HG02588 (cell line): Measurements from ENCODE around the gene ASGR2.
"Not testable (repeated sequence)": the region's sequence is repeated elsewhere in the genome, so short reads cannot be mapped to it uniquely, and the experiment has no call there.

Source experiments
- ATAC-seq: cut with Tn5 transposase; IDR thresholded peaks from one replicate; pipeline ENCODE4 v1.9.1; 2021; ENCODE audit warnings: mild to moderate bottlenecking, moderate library complexity; ENCODE audit not compliant: unreplicated experiment

Gene ASGR2

DNA sequence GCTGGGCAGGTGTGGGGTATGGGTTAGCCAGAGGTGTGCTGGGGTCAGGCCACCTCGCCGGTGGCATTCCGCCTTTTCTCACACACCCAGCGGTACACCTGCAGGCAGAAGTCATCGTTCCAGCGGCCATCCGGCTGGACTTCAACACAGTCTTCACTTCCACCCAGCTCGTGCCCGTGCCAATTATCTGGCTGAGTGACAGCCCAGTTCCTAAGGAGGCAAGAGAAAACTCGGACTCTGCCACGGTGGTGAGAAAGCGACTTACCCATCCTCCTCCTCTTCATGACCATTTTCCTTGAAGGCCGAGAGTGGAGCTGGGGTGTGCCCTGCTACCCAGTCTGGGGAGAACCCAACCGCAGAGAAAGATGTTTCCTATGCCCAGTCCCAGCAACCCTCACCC, 13.1 kb downstream of the ASGR2 start:
- ATAC-seq: no peak

DNA sequence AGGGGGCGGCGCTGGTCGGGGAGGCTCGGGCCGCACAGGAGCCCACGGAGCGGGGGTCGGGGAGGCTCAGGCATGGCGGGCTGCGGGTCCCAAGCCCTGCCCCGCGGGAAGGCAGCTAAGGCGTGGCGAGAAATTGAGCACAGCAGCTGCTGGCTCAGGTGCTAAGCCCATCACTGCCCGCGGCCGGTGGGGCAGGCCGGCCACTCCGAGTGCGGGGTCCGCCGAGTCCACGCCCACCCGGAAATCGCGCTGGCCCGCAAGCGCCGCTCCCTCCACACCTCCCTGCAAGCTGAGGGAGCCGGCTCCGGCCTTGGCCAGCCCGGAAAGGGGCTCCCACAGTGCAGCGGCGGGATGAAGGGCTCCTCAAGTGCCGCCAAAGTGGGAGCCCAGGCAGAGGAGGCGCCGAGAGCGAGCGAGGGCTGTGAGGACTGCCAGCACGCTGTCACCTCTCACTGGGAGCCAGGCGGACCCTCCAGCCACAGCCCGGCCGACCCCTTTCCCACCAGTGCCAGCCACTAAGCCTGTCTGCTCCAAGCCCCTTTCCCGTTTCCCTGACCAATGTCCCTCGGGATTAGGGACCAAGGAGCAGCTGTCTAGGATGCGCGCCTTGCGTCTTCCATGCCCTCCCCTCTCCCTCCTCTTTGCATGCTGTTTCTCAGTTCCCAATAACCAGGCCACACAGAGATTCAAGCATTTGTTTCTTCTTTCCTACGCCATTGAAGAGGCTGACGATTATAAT, 13.8 kb downstream of the ASGR2 start:
- not testable (repeated sequence) for ATAC-seq

DNA sequence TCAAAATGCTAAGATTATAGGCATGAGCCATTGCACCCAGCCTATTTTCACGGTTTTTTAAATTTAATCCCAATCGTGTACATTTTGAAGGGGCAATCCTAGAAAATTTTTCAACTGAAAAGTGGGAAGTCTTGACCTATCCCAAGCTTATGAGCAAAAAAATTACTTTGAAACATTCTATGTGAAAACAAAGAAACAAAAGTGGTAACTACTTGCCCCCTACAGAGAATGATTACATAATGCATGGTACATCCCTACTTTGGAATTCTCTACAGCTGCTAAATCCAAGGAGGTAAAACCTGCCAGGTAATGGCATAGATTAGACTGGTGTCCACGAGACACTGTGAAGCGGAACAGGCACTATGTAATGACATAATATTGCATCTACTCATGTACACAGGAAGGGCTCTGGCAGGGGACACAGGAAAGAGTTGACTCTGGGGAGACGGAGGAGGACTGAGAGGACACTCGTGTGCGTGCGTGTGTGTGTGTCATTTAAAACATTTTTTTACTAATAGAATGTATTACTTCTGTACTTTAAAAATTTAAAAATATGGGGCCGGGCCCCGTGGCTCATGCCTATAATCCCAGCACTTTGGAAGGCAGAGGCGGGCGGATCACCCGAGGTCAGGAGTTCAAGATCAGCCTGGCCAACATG, 15.7 kb downstream of the ASGR2 start:
- ATAC-seq: no peak

DNA sequence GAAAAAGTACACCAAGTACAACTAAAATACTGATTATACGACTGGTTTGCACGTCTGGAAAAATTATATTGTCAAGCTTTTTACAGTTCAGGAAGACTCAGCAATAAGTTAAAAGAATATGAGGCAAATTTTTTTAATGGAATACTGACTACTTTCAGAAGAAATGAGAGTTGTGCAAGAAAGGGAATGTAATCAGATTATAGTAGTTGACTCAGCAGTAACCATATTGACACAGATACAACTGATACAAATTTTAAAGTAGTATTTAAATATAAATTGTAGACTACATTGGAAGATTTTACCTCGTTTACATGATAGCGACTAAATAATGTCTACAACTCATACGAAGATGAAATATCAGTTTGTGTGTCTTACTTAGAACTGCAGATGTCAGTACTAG, 16.7 kb downstream of the ASGR2 start:
- no peak for ATAC-seq

DNA sequence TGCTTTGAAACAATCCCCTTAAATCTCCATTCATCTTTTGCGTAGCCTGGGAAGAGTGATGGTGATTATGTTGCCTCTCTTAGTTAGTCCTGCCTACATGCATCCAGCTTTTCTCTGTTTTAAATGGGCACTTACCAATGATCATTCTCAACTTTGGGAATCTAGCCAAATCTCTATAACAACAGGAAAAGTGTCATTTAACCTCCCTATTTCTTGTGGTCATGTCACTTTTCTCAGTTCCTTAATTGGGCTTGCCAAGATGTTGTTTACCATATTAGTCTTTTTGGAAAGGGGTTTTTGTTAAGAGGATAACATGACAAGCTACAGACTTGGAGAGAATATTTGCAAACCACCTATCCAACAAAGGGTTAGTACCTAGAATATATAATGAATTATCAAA, 19.0 kb downstream of the ASGR2 start:
- ATAC-seq: no peak

DNA sequence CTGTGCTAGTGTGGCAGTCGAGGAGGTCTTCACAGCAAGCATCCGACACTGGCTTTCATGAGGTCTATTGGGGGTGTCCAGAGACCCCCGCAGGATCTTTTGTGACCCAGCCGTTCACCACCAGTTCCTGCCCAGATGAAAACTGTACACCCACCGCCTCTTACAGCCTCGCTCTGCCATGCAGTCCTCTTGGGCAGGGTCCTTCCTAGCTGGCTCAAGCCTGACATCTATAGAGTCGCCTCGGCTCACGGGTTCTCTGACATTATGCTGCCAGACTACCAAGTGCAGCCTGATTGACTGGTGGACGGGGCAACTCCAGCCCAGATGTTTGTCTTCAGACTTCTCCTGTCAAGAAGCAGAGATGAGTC, 20.0 kb downstream of the ASGR2 start:
- no peak for ATAC-seq

DNA sequence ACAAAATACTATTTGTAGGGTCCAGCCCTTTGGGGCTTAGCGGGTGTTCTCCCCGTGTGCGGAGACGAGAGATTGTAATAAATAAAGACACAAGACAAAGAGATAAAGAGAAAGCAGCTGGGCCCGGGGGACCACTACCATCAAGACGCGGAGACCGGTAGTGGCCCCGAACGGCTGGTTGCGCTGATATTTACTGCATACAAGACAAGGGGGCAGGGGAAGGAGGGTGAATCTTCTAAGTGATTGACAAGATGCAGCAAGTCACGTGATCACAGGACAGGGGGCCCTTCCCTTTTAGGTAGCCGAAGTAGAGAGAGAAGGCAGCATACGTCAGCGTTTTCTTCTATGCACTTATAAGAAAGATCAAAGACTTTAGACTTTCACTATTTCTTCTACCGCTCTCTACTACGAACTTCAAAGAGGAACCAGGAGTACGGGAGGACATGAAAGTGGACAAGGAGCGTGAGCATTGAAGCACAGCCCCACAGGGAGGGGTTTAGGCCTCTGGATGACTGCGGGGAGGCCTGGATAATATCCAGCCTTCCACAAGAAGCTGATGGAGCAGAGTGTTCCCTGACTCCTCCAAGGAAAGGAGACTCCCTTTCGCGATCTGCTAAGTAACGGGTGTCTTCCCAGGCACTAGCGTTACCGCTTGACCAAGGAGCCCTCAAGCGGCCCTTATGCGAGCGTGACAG, 23.2 kb downstream of the ASGR2 start:
- ATAC-seq: not testable (repeated sequence)

DNA sequence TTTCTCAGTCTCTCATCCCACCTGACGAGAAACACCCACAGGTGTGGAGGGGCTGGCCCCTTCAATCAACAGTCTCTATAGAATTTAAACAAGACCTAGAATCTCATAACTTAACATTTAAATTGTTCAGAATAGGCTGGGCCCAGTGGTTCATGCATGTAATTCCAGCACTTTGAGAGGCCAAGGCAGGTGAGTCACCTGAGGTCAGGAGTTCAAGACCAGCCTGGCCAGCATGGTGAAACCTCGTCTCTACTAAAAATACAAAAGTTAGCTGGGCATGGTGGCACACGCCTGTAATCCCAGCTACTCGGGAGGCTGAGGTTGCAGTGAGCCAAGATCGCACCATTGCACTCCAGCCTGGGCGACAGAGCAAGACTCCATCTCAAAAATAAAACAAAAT, 25.1 kb downstream of the ASGR2 start:
- not testable (repeated sequence) for ATAC-seq

DNA sequence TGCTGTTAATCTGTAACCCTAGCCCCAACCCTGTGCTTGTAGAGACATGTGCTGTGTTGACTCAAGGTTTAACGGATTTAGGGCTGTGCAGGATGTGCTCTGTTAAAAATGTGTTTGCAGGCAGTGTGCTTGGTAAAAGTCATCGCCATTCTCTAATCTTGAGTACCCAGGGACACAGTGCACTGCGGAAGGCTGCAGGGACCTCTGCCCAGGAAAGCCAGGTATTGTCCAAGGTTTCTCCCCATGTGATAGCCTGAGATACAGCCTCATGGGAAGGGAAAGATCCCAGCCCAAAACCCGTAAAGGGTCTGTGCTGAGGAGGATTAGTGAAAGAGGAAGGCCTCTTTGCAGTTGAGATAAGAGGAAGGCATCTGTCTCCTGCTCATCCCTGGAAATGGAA, 26.2 kb downstream of the ASGR2 start:
- ATAC-seq: not testable (repeated sequence)

DNA sequence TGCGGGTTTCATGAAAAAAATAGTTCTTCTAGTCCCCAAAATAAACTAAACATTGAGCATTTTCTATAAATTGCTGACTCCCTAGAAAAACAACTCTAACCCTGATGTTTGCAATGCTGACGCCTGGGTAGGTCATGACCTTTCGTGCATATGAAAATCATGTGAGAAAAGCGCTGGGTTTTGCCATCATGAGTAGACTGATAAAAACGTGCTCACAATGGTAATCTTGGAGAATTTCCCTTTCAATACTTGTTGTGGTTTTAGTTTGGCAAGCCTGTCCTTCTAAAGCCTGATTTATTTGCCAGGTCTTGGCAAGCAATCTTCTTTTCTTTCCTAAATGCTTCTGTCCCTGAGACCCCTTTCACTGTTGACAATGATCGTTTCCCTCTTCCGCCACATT, 30.5 kb downstream of the ASGR2 start:
- no peak for ATAC-seq

DNA sequence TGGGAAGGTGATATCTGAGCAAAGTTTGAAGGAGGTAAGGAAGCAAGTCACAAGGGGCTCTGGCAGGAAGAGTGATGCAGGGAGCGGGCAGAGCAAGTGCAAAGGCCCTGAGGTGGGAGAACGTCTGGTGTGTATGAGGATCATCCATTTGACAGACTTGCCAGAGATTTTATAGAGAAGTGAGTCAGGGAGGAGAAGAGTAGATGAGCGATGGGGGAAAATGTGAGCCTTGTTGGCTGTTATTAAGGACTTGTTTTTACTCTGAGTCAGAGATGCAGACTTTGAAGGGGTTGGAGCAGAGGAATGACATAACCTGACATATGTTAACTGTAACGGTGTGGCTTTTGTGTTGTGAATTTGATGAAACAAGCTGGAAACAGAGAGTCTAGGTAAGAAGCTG, 31.0 kb downstream of the ASGR2 start:
- no peak for ATAC-seq

DNA sequence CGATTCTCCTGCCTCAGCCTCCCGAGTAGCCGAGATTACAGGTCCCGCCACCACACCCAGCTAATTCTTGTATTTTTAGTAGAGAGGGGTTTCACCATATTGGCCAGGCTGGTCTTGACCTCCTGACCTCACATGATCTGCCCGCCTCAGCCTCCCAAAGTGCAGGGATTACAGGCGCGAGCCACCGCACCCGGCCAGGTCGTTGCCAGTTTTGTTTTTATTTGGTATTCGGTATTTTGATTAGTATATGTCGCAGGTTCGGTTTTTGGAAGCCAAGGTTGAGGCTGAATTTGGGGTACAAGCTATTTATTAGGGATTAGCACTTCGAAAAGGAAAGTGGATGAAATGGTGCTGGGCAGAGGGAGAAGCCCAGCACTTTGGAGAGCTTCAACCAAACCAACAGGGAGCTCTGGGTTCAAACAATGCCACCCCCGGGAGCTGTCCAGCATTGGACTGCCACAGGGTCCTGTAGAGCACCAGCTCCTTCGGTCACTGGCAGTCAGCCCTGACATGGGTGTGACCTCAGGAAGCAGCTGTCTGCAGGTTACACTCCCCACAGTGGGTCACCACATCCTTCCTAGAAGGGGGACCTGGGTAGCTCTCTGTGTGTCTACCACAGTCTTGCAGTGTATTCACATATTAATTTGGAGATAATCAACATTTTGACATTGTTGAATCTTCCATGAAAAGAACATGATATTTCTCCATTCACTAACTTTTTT, 33.1 kb downstream of the ASGR2 start:
- no peak for ATAC-seq

DNA sequence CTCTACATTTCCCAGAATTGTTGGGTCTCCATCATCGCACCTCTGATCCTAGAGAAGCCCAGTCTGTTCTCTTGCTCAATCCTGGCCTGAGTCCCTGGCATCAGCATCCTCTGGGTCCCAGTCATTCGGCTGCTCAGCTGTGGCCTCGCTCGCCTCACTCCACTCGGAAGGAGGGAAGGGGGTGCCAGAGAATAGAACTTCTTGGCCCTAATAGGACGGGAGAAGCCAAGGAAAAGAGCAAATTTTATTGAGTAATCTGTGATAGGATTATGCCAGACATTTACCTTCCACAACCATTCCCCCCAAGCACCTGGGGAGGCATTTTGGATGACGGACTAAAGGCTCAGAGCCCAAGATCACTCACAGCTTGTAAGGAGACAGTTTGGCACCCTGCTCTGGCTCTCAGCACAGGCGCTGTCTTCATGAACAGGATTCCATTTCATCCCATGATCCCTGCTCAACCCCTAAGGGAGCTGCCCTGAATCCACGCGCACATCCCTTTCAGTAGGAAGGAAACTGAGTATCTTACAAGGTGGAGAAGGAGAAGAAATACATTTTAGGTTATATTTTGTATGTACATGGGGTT, 34.1 kb downstream of the ASGR2 start:
- ATAC-seq: no peak

DNA sequence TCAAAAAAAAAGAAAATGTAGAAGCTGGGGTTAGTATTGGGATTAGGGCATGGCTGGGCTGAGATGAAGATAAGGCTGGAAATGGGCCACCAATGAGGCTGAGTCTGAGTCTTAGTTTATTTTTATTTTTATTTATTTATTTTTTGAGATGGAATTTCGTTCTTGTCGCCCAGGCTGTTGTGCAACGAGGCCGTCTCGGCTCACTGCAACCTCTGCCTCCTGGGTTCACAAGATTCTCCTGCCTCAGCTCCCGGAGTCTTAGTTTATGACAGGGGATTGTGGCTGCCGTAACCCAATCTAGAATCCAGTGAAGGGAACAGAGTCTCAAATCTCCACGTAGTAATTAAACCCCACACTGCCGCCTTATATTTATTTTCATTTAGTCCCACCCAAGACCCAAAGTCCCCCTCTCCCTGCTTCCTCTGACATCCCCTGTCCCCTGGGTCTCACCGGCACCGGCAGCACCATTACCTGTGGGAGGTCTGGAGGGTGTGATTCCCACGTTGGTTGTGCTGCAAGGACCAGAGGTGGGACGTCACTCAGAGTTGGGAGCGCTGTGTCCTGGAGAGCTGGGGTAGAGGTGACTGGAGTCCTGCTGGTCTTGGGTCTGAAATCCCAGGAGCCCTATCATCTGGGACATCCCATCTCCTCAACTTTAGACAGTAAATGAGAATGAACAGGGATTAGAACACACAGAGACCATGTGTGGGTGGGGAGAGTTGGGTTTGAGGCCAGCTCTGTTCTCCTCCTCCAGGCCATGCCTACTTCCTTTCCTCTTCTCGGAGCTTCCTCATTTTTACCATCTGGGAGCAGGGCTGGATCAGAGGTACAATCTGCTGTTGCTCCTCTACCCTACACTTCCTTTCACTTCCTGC, 34.8 kb downstream of the ASGR2 start, which contains the start of gene CLEC10A:
TSS of gene CLEC10A (minus strand) at position 671 of the 875 bp plus-strand sequence. CDS start 1,439 bp downstream, outside the sequence.
- ATAC-seq: no peak

DNA sequence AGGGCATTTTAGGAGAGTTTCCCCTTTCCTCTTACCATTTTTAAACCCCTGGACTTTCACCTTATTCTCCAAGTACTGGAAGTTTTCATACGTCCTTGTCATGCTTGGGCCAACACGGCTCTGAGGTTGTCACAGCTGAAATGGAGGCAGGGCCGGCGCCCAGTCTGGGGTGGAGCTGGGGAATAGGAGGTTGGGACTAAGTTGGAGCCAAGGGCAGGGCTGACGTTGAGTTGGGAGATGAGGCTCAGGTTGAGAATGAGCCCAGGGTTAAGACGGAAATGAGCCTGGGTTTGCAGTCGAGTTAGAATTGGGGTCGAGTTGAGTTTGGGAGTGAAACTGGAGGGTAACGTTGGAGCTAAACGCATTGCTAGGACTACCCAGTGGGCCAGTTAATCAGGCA, 35.9 kb downstream of the ASGR2 start:
- no peak for ATAC-seq

DNA sequence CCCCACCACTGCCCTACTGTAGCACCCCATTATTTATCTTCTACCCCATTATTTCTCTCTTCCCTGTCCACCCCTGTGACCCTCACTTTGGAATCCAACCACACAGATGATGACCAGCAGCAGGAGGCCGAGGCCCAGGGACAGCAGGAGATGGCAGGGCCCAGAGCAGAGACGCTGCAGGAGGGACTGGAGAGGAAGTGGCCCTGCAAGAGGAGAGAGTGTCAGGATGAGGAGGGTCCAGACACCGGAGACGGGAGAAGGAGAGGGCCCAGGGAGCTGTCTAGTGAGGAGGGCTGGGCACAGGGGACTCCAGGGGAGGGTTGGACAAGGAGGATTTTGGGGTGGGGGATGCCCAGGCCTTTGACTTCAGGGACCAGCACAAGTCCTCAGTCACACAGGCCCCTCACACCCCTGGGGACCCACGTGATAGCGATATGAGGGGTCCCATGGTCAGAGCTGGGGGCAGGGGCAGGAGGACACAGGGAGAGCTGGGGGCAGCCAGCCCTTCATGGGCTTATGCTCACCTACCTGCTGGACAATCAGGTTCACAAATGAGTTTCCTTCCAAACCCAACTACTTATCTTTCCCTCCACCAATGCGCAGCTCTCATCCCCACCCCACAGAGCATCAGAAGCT, 36.6 kb downstream of the ASGR2 start:
- ATAC-seq: no peak

DNA sequence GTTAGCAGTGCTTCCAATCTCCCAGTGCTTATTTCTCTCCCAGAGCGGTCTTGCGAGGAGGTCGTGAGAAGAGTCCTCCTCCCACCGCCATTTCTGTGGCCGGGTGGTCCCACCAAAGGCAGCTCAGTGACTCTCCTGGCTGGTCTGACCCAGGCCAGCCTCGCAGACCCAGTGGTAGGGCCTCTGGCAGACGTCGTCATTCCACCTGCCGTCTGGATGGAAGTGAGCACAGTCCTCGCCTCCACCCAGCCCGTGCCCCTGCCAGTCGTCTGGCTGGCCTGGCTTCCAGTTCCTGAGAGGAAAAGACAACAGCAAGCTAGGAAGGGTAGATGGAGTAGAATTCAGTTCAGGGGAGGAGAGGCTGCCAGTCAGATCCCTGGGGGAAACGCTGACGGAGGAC, 39.7 kb downstream of the ASGR2 start:
- no peak for ATAC-seq

DNA sequence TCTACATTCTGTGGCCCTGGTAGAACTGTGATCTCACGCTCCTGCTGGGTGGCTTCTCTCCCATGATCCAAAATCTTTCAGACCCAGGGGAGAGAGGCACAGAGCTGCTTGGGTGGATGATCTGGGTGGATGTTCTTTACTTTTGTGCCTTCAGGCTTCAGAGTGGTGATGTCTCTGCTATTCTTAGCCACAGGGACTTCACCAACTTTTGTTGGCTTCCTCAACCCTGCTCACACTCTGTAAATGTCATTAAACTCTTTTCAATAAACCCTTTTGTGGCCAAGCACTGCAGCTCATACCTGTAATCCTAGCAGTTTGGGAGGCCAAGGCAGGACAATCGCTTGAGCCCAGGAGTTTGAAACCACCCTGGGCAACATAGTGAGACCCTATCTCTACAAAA, 42.2 kb downstream of the ASGR2 start:
- ATAC-seq: no peak

DNA sequence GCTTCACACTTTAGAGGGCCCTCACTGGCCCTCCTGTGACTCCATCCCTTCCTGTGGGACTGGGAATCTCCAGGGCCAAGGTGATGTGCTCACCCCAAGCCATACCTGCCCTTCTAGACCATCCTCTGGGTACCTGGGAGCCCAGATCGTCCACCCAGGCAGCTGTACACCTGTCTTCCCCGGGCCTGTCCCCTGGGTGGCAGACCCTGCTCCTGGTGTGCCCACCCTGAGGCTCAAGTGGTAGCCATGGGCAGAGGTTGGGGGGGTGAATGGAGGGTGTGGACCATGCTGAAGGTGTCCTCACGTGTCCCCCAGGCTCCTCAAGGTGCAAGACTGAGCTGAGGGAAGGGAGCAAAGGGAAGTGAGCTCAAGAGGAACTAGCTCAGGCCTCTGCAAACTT, 43.9 kb downstream of the ASGR2 start:
- ATAC-seq: no peak

DNA sequence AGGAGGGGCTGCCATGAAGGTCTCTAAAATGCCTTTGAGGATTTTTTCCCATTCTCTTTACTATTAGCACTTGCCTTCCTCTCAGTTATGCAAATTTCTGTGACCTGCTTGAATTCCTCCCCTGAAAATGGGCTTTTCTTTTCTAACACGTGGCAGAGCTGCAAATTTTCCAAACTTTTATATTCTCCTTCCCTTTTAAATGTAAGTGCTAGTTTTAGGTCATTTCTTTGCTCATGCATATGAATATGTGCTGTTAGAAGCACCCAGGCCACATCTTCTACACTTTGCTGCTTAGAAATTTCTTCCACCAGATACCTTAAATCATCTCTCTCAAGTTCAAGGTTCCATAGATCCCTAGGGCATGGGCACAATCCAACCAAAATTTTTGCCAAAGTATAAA, 46.4 kb downstream of the ASGR2 start:
- no peak for ATAC-seq
